ENCODE data around the gene FGFBP1.

FGFBP1 gene

GRCh38 chr4:15913631-15913970, 24.9 kb downstream of the FGFBP1 start:
- DNase-seq (ENCODE audit: low spot score), result peak; percentile 98
- peak; percentile 96 for FAIRE-seq

- FAIRE-seq (peak; percentile 85), DNase-seq (ENCODE audit: low spot score) (peak; percentile 87)
Observed at GRCh38 chr4:15912961-15913630, 25.4 kb downstream of the FGFBP1 start.

- DNase-seq (ENCODE audit: low spot score) (peak; percentile 37), FAIRE-seq (no peak)
Observed at GRCh38 chr4:15912236-15912635, 26.3 kb downstream of the FGFBP1 start.

- FAIRE-seq (no peak), DNase-seq (ENCODE audit: low spot score) (no peak)
Observed at GRCh38 chr4:15910155-15910940, 28.2 kb downstream of the FGFBP1 start.

- FAIRE-seq, result no peak
Observed at GRCh38 chr4:15907430-15907829, 31.1 kb downstream of the FGFBP1 start.

GRCh38 chr4:15906020-15906443, 32.5 kb downstream of the FGFBP1 start:
- FAIRE-seq, result no peak
- DNase-seq (ENCODE audit: low spot score), result no peak

More at GRCh38 chr4:15907430-15907829, 31.1 kb downstream of the FGFBP1 start:
- no peak for DNase-seq (ENCODE audit: low spot score)

- DNase-seq (ENCODE audit: low spot score) (no peak), FAIRE-seq (no peak)
Observed at GRCh38 chr4:15902746-15903145, 35.8 kb downstream of the FGFBP1 start.

GRCh38 chr4:15901998-15902397, 36.5 kb downstream of the FGFBP1 start:
- no peak for FAIRE-seq
- DNase-seq (ENCODE audit: low spot score), result no peak

GRCh38 chr4:15901007-15901406, 37.5 kb downstream of the FGFBP1 start:
- DNase-seq (ENCODE audit: low spot score) (no peak), FAIRE-seq (no peak)

GRCh38 chr4:15899511-15899910, 39.0 kb downstream of the FGFBP1 start:
- FAIRE-seq (no peak), DNase-seq (ENCODE audit: low spot score) (no peak)

- DNase-seq (ENCODE audit: low spot score) (no peak), FAIRE-seq (no peak)
Observed at GRCh38 chr4:15898902-15899301, 39.6 kb downstream of the FGFBP1 start.

- no peak for FAIRE-seq
- DNase-seq (ENCODE audit: low spot score), result no peak
Observed at GRCh38 chr4:15897577-15897976, 41.0 kb downstream of the FGFBP1 start.

- FAIRE-seq (no peak), DNase-seq (ENCODE audit: low spot score) (peak; percentile 39)
Observed at GRCh38 chr4:15894921-15895916, 43.3 kb downstream of the FGFBP1 start.

- DNase-seq (ENCODE audit: low spot score), result no peak
- no peak for FAIRE-seq
Observed at GRCh38 chr4:15894393-15894792, 44.1 kb downstream of the FGFBP1 start.

GRCh38 chr4:15893962-15894361, 44.6 kb downstream of the FGFBP1 start:
- FAIRE-seq (peak; percentile 88), DNase-seq (ENCODE audit: low spot score) (peak; percentile 98)

- DNase-seq (ENCODE audit: low spot score) (no peak), FAIRE-seq (no peak)
Observed at GRCh38 chr4:15891312-15891711, 47.2 kb downstream of the FGFBP1 start.

GRCh38 chr4:15890246-15890829, 48.2 kb downstream of the FGFBP1 start:
- peak; percentile 12 for DNase-seq (ENCODE audit: low spot score)
- no peak for FAIRE-seq

- FAIRE-seq (no peak), DNase-seq (ENCODE audit: low spot score) (no peak)
Observed at GRCh38 chr4:15888515-15888914, 50.0 kb downstream of the FGFBP1 start.
